Thyroid gland (tissue), 4 donors: ENCODE results near the gene SNRPA1.

ENCODE experiments used
- POLR2A ChIP-seq, 2 donors: fragments of 450-650 bp; IDR thresholded peaks; one replicate each; pipeline ENCODE4 v1.6.1; 2017; ENCODE audit warnings: antibody characterized with exemption in 2 of 2, mild to moderate bottlenecking in 2 of 2, moderate library complexity in 1 of 2
- TF ChIP-seq, protein P1 (sequence below), 6 experiments: fragments of 200-600 bp in 3 of 6; fragments of 450-650 bp in 3 of 6; sonication (generic) in 3 of 6; IDR thresholded peaks; one replicate each; pipeline ENCODE4 v1.5.1; 2016 to 2019; ENCODE audit warnings: antibody characterized with exemption in 6 of 6, mild to moderate bottlenecking in 2 of 6, inconsistent platforms in 1 of 6, moderate library complexity in 1 of 6

DNA sequence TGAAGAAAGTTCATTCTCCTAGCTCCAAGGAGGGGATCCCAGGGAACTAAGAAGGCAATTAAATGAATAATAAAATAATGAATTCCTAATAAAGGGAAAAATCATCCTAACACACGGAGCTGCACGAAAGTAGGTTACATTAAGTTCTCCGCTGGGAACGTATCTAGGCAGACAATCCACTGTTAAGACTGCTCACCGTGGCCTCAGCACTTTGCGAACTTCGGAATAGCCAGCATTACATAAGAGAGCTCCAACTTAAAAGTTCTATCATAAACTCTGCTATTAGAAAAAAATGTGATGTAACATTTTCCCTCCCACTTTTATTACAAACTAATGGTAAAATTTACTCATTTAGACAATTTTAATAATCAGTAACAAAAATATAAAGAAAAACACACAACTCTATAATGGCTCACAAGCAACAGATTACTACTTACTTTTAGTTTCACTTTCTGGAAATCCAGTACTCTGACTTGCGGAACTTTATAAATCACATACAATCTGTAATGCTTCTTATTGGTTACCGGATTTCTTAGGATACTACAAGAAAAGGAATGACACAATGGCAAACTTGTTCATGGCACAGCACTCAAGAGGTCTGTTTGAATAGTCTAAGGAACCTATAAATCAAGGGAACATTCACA lies 8.5 kb downstream of the SNRPA1 start:
- TF ChIP-seq POLR2A (IDR thresholded peaks at IDR 0.05) = no peak
- TF ChIP-seq, protein P1, sequence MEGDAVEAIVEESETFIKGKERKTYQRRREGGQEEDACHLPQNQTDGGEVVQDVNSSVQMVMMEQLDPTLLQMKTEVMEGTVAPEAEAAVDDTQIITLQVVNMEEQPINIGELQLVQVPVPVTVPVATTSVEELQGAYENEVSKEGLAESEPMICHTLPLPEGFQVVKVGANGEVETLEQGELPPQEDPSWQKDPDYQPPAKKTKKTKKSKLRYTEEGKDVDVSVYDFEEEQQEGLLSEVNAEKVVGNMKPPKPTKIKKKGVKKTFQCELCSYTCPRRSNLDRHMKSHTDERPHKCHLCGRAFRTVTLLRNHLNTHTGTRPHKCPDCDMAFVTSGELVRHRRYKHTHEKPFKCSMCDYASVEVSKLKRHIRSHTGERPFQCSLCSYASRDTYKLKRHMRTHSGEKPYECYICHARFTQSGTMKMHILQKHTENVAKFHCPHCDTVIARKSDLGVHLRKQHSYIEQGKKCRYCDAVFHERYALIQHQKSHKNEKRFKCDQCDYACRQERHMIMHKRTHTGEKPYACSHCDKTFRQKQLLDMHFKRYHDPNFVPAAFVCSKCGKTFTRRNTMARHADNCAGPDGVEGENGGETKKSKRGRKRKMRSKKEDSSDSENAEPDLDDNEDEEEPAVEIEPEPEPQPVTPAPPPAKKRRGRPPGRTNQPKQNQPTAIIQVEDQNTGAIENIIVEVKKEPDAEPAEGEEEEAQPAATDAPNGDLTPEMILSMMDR (IDR thresholded peaks at IDR 0.05) = no peak
